Measurements from ENCODE around the gene KLHL13.

- TF ChIP-seq, protein P1, sequence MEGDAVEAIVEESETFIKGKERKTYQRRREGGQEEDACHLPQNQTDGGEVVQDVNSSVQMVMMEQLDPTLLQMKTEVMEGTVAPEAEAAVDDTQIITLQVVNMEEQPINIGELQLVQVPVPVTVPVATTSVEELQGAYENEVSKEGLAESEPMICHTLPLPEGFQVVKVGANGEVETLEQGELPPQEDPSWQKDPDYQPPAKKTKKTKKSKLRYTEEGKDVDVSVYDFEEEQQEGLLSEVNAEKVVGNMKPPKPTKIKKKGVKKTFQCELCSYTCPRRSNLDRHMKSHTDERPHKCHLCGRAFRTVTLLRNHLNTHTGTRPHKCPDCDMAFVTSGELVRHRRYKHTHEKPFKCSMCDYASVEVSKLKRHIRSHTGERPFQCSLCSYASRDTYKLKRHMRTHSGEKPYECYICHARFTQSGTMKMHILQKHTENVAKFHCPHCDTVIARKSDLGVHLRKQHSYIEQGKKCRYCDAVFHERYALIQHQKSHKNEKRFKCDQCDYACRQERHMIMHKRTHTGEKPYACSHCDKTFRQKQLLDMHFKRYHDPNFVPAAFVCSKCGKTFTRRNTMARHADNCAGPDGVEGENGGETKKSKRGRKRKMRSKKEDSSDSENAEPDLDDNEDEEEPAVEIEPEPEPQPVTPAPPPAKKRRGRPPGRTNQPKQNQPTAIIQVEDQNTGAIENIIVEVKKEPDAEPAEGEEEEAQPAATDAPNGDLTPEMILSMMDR (IDR thresholded peaks at IDR 0.05): no peak
- no peak for TF ChIP-seq ZFX (IDR thresholded peaks at IDR 0.05; ENCODE audit: borderline replicate concordance)
Measured at GRCh38 chrX:117972711-117973109, 143.9 kb downstream of the KLHL13 start.
